Measurements from ENCODE around the gene NR3C2. TPM values are rescaled to one million over a fixed set of nuclear protein-coding genes. Genes with fewer than 3 reads are reported as not detected.
A peak's percentile ranks its signal among the peaks of the same experiment; 100 is the strongest.

Gene NR3C2
- total RNA-seq, 5 donors from 2014 or later (not counting 1 experiment from before 2014, with no cell fraction given) = 33.5 to 60.4 (median 34.5) TPM

DNA sequence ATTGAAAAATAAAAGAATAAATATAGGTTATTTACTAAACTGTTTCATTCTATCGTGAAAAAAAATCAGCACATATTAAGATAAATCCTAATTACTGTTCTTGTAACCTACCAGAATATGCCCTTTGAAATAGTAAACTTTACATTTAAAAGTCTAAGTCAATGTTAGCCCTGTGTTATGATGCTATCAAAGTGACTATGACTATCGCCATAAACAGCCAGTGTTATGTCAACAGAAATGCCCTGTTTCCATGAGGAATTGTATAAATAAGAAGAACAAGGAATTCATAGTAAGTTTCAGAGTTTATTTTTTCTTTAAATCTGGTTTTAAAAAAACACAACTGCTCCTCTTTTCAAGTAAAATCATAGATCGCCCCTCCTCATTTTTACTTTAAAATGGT is 11.4 kb downstream of the NR3C2 start:
- no peak overlapping the region for H3K27ac ChIP-seq (ENCODE audit: low read length)
- DNase-seq = no peak
- no peak overlapping the region for H3K4me3 ChIP-seq (ENCODE audit: control insufficient read depth in 1 of 2, extremely low read depth in 1 of 2, low read length in 1 of 2)
- Mint-ChIP-seq H3K4me3 (peak overlapping the region in 1 of 3 donors; percentile 42), H3K27me3 (no peaks in the 10 kb centered on the region), H3K27ac (no peak overlapping the region), H3K9me3 (no peaks in the 10 kb centered on the region), H3K36me3 (peaks cover 23% of the 10 kb centered on the region), H3K4me1 (peaks cover 88 to 89% (median 88%) of the 10 kb centered on the region in 3 donors)
- H3K9me3 ChIP-seq = peaks cover 2% of the 10 kb centered on the region
- WGBS (ENCODE audit: insufficient coverage) = no CpG with 5 or more reads among the region's 3 CpGs
- peaks cover 0 to 6% of the 10 kb centered on the region in 2 experiments for H3K4me1 ChIP-seq (ENCODE audit: control insufficient read depth in 1 of 2, extremely low read depth in 1 of 2, insufficient read depth in 2 of 2, low read length in 2 of 2)
- ATAC-seq (replicated peaks in 1 of 4) = no peak
- H3K27me3 ChIP-seq (replicated peaks in 1 of 2; ENCODE audit: control insufficient read depth in 2 of 2, extremely low read depth in 1 of 2, insufficient read depth in 2 of 2, low read length in 1 of 2) = no peaks in the 10 kb centered on the region
- peaks cover 0 to 1% of the 10 kb centered on the region in 2 donors for H3K36me3 ChIP-seq (ENCODE audit: control insufficient read depth in 2 of 2, extremely low read depth in 1 of 2, insufficient read depth in 1 of 2, low read length in 1 of 2)
- ChIA-PET CTCF (no interaction called here), POLR2A (no interaction called here)

DNA sequence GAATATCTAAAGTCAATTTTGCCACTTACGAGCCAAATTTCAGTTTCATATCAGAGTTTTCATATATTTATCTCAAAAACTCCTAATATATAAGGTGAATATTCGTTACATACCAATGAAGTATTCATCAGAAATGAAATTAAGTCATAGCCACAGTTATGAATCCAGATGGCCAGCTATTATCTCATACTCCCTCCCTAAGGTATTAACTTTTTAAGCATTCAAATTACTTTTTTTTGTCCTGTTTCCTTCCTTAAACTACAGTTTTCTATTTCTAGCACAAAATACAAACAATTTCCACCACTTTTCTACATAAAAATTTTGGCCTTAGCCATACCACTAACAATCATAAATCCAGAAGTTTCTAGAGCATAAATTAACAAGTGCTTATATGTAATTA is 13.0 kb downstream of the NR3C2 start:
- H3K36me3 Mint-ChIP-seq = peaks cover 16% of the 10 kb centered on the region
- no peak overlapping the region for H3K27ac Mint-ChIP-seq
- no CpG with 5 or more reads among the region's 2 CpGs for WGBS (ENCODE audit: insufficient coverage)
- H3K4me1 Mint-ChIP-seq = peaks cover 86 to 89% (median 86%) of the 10 kb centered on the region in 3 donors
- DNase-seq (no peak), ATAC-seq (replicated peaks in 1 of 4) (no peak)
- CTCF ChIA-PET = no interaction called here
- H3K4me3 Mint-ChIP-seq = peak overlapping the region in 1 of 3 donors; percentile 30
- no peak overlapping the region for H3K27ac ChIP-seq (ENCODE audit: low read length)
- no peaks in the 10 kb centered on the region for H3K27me3 ChIP-seq (replicated peaks in 1 of 2; ENCODE audit: control insufficient read depth in 2 of 2, extremely low read depth in 1 of 2, insufficient read depth in 2 of 2, low read length in 1 of 2)
- no peaks in the 10 kb centered on the region for H3K36me3 ChIP-seq (ENCODE audit: control insufficient read depth in 2 of 2, extremely low read depth in 1 of 2, insufficient read depth in 1 of 2, low read length in 1 of 2)
- H3K27me3 Mint-ChIP-seq = no peaks in the 10 kb centered on the region
- no peaks in the 10 kb centered on the region for H3K9me3 Mint-ChIP-seq
- H3K9me3 ChIP-seq = no peaks in the 10 kb centered on the region
- no peak overlapping the region for H3K4me3 ChIP-seq (ENCODE audit: control insufficient read depth in 1 of 2, extremely low read depth in 1 of 2, low read length in 1 of 2)
- H3K4me1 ChIP-seq (ENCODE audit: control insufficient read depth in 1 of 2, extremely low read depth in 1 of 2, insufficient read depth in 2 of 2, low read length in 2 of 2) = no peaks in the 10 kb centered on the region
- POLR2A ChIA-PET = no interaction called here

GRCh38 chr4:148426643-148427042 is 15.6 kb downstream of the NR3C2 start:
- peaks cover 16% of the 10 kb centered on the region for H3K36me3 Mint-ChIP-seq
- no peaks in the 10 kb centered on the region for H3K27me3 Mint-ChIP-seq
- no peak overlapping the region for H3K27ac Mint-ChIP-seq
- DNase-seq = no peak
- WGBS (ENCODE audit: insufficient coverage) = 100% methylated on average over 2 of the region's 5 CpGs
- ChIA-PET POLR2A (no interaction called here), CTCF (interaction anchor here in 1 of 2 donors (0.7 kb wide), 1 partner anchor 142 kb away, joined by 3 read pairs; no protein-coding TSS in a partner anchor)
- H3K4me3 ChIP-seq (ENCODE audit: control insufficient read depth in 1 of 2, extremely low read depth in 1 of 2, low read length in 1 of 2) = no peak overlapping the region
- H3K36me3 ChIP-seq (ENCODE audit: control insufficient read depth in 2 of 2, extremely low read depth in 1 of 2, insufficient read depth in 1 of 2, low read length in 1 of 2) = no peaks in the 10 kb centered on the region
- H3K9me3 Mint-ChIP-seq = no peaks in the 10 kb centered on the region
- no peak overlapping the region for H3K27ac ChIP-seq (ENCODE audit: low read length)
- H3K4me3 Mint-ChIP-seq = no peak overlapping the region
- H3K9me3 ChIP-seq = no peaks in the 10 kb centered on the region
- H3K27me3 ChIP-seq (replicated peaks in 1 of 2; ENCODE audit: control insufficient read depth in 2 of 2, extremely low read depth in 1 of 2, insufficient read depth in 2 of 2, low read length in 1 of 2) = no peaks in the 10 kb centered on the region
- no peaks in the 10 kb centered on the region for H3K4me1 ChIP-seq (ENCODE audit: control insufficient read depth in 1 of 2, extremely low read depth in 1 of 2, insufficient read depth in 2 of 2, low read length in 2 of 2)
- no peak for ATAC-seq (replicated peaks in 1 of 4)
- peaks cover 86 to 92% (median 89%) of the 10 kb centered on the region in 3 donors for H3K4me1 Mint-ChIP-seq

DNA sequence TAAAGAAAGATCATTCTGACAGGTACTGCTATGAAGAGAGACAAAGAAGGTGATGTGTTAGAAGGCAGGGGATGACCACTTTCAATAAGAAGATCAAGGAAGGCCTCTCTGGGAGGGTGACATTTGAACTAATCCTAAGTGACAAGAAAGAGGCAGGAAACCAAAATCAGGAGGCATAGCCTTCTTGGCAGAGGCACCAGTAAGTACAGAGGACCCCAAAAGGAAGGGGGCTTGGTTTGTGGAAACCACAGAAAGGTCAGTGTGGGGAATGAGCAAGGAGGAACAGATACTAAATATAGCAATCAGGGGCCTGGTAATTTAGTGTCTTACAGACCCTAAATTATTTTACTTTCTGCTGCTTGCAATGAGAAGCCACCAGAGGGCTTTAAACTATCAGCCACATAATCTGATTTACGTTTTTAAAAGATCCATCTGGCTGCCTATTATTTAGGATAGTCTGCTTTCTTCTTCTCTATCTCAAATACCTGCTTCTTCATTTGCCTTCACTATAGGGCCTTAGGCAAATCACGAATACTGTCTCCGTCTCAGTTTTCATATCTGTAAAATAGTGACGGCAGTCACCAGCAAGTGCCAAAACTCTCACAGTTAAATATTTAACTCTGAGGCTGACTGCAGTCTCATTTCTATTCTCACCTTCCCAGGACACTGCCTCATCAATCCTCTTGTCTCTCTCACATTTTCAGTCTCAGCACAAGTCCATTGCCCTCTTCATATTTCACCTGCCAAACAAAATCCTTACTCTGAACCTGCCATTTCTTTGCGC is 16.7 kb downstream of the NR3C2 start:
- peaks cover 0 to 3% of the 10 kb centered on the region in 2 experiments for H3K4me1 ChIP-seq (ENCODE audit: control insufficient read depth in 1 of 2, extremely low read depth in 1 of 2, insufficient read depth in 2 of 2, low read length in 2 of 2)
- POLR2A ChIA-PET = no interaction called here
- CTCF ChIA-PET = no interaction called here
- no peaks in the 10 kb centered on the region for H3K27me3 ChIP-seq (replicated peaks in 1 of 2; ENCODE audit: control insufficient read depth in 2 of 2, extremely low read depth in 1 of 2, insufficient read depth in 2 of 2, low read length in 1 of 2)
- H3K36me3 ChIP-seq (ENCODE audit: control insufficient read depth in 2 of 2, extremely low read depth in 1 of 2, insufficient read depth in 1 of 2, low read length in 1 of 2) = no peaks in the 10 kb centered on the region
- DNase-seq (no peak), ATAC-seq (replicated peaks in 1 of 4) (no peak)
- H3K27ac ChIP-seq (ENCODE audit: low read length) = no peak overlapping the region
- H3K36me3 Mint-ChIP-seq = peaks cover 9% of the 10 kb centered on the region
- H3K27ac Mint-ChIP-seq = no peak overlapping the region
- H3K4me3 ChIP-seq (ENCODE audit: control insufficient read depth in 1 of 2, extremely low read depth in 1 of 2, low read length in 1 of 2) = no peak overlapping the region
- no peaks in the 10 kb centered on the region for H3K27me3 Mint-ChIP-seq
- peak overlapping the region in 1 of 3 donors; percentile 14 for H3K4me3 Mint-ChIP-seq
- peaks cover 83 to 91% (median 84%) of the 10 kb centered on the region in 3 donors for H3K4me1 Mint-ChIP-seq
- H3K9me3 ChIP-seq = no peaks in the 10 kb centered on the region
- WGBS (ENCODE audit: insufficient coverage) = 75% methylated on average over 5 of the region's 5 CpGs
- no peaks in the 10 kb centered on the region for H3K9me3 Mint-ChIP-seq

- Mint-ChIP-seq H3K4me3 (no peak overlapping the region), H3K27ac (no peak overlapping the region), H3K27me3 (no peaks in the 10 kb centered on the region), H3K36me3 (peaks cover 6% of the 10 kb centered on the region), H3K9me3 (no peaks in the 10 kb centered on the region), H3K4me1 (peaks cover 73 to 90% (median 80%) of the 10 kb centered on the region in 3 donors)
- peaks cover 0 to 3% of the 10 kb centered on the region in 2 experiments for H3K4me1 ChIP-seq (ENCODE audit: control insufficient read depth in 1 of 2, extremely low read depth in 1 of 2, insufficient read depth in 2 of 2, low read length in 2 of 2)
- no CpG with 5 or more reads among the region's 2 CpGs for WGBS (ENCODE audit: insufficient coverage)
- POLR2A ChIA-PET = no interaction called here
- no peak for ATAC-seq (replicated peaks in 1 of 4)
- no peak for DNase-seq
- H3K4me3 ChIP-seq (ENCODE audit: control insufficient read depth in 1 of 2, extremely low read depth in 1 of 2, low read length in 1 of 2) = no peak overlapping the region
- H3K36me3 ChIP-seq (ENCODE audit: control insufficient read depth in 2 of 2, extremely low read depth in 1 of 2, insufficient read depth in 1 of 2, low read length in 1 of 2) = no peaks in the 10 kb centered on the region
- CTCF ChIA-PET = no interaction called here
- no peak overlapping the region for H3K27ac ChIP-seq (ENCODE audit: low read length)
- H3K27me3 ChIP-seq (replicated peaks in 1 of 2; ENCODE audit: control insufficient read depth in 2 of 2, extremely low read depth in 1 of 2, insufficient read depth in 2 of 2, low read length in 1 of 2) = no peaks in the 10 kb centered on the region
- H3K9me3 ChIP-seq = no peaks in the 10 kb centered on the region
These were observed 21.8 kb downstream of the NR3C2 start for GRCh38 chr4:148420397-148420796.

DNA sequence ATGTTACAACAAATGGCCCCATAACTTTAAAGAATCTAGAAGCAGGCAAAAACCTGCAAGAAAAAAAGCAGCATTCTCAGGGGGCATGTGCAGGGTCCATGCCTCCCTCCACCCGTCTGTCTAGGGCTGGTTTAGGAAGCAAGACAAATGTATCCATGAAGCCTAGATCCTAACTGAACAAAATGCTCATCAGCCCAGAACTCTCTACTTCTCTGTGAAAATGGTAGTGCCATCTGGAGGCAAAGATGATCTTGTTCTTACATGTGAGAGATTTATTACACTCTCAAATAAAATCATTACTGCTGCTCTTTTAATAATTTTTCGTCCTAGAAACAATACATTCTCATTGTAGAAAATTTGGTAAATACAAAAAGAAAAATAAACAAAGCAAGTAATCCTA is 26.7 kb downstream of the NR3C2 start:
- Mint-ChIP-seq H3K27me3 (no peaks in the 10 kb centered on the region), H3K9me3 (no peaks in the 10 kb centered on the region), H3K4me3 (no peak overlapping the region), H3K36me3 (peaks cover 14% of the 10 kb centered on the region), H3K27ac (peak overlapping the region in 1 of 2 donors; percentile 8), H3K4me1 (peaks cover 71 to 83% (median 77%) of the 10 kb centered on the region in 3 donors)
- Histone ChIP-seq H3K9me3 (no peaks in the 10 kb centered on the region), H3K4me3 (ENCODE audit: control insufficient read depth in 1 of 2, extremely low read depth in 1 of 2, low read length in 1 of 2) (no peak overlapping the region), H3K27ac (ENCODE audit: low read length) (no peak overlapping the region), H3K4me1 (ENCODE audit: control insufficient read depth in 1 of 2, extremely low read depth in 1 of 2, insufficient read depth in 2 of 2, low read length in 2 of 2) (peaks cover 0 to under 1% of the 10 kb centered on the region in 2 experiments), H3K27me3 (replicated peaks in 1 of 2; ENCODE audit: control insufficient read depth in 2 of 2, extremely low read depth in 1 of 2, insufficient read depth in 2 of 2, low read length in 1 of 2) (no peaks in the 10 kb centered on the region), H3K36me3 (ENCODE audit: control insufficient read depth in 2 of 2, extremely low read depth in 1 of 2, insufficient read depth in 1 of 2, low read length in 1 of 2) (no peaks in the 10 kb centered on the region)
- DNase-seq (peak in 1 of 35 experiments; percentile 19), ATAC-seq (replicated peaks in 1 of 4) (no peak)
- ChIA-PET CTCF (no interaction called here), POLR2A (no interaction called here)
- no CpG with 5 or more reads among the region's 2 CpGs for WGBS (ENCODE audit: insufficient coverage)
